ENCODE data around the gene COG4.

Gene COG4

DNA sequence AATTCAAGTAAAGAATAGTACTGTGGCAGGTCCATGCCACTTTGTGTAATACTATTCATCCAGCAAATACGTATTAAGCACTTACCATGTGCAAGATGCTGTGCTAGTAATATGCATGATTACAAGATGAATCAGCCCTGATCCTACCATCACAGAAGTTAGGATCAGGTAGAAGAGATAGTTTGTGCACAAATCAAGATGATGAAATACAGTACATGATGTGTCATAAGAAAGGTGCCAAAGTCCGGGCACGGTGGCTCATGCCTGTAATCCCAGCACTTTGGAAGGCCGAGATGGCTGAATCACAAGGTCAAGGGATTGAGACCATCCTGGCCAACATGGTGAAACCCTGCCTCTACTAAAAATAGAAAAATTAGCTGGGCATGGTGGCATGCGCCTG, 10.9 kb downstream of the COG4 start:
- Histone ChIP-seq H3K4me2 (ENCODE audit: low read depth, low read length) (no peak overlapping the region), H2AFZ (ENCODE audit: low read length) (no peak overlapping the region), H3K79me2 (ENCODE audit: low read length) (no peaks in the 10 kb centered on the region), H3K4me1 (ENCODE audit: low read length) (no peaks in the 10 kb centered on the region), H3K27ac (ENCODE audit: low read length) (no peak overlapping the region), H3K9ac (ENCODE audit: low read length) (no peak overlapping the region), H3K36me3 (replicated peaks; ENCODE audit: insufficient read depth, low read length) (peaks cover 4% of the 10 kb centered on the region), H3K9me3 (replicated peaks; ENCODE audit: insufficient read depth, low read length) (no peaks in the 10 kb centered on the region), H3K27me3 (replicated peaks; ENCODE audit: insufficient read depth, low read length) (no peaks in the 10 kb centered on the region), H3K4me3 (ENCODE audit: low read length) (no peak overlapping the region), H3K9me2 (replicated peaks; ENCODE audit: insufficient read depth, low read length) (no peaks in the 10 kb centered on the region), H3F3A (ENCODE audit: insufficient read depth, low read length) (peaks cover 3% of the 10 kb centered on the region; the same call in 1 of the 2 replicates), H4K20me1 (ENCODE audit: insufficient read depth, low read length) (no peaks in the 10 kb centered on the region)
- no peak for TF ChIP-seq EZH2phosphoT487 (IDR thresholded peaks at IDR 0.05; ENCODE audit: low read length)
- TF ChIP-seq CTCF (IDR thresholded peaks at IDR 0.05; ENCODE audit: low read length) = no peak
- no peak for TF ChIP-seq EZH2 (optimal IDR thresholded peaks at IDR 0.05; ENCODE audit: low read depth, low read length)
- no peak for DNase-seq

DNA sequence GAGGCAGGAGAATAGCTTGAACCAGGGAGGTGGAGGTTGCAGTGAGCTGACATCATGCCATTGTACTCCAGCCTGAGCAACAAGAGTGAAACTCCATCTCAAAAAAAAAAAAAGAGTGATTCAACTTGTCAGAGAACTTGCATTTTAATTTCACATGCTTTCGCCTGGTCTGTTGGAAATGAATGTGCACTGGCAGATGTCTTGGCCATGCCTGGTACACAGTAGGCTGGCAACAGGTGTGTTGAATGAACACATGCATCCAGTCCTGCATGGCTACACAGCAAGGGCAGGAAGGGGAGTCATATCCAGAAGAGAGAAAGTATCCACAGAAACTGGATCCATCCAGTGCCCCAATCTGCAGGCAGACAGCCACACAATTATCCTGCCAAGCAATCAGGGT, 11.5 kb downstream of the COG4 start:
- H3K9me3 ChIP-seq (replicated peaks; ENCODE audit: insufficient read depth, low read length) = no peaks in the 10 kb centered on the region
- peaks cover 6% of the 10 kb centered on the region; the same call in 1 of the 2 replicates for H3F3A ChIP-seq (ENCODE audit: insufficient read depth, low read length)
- no peak for DNase-seq
- no peak overlapping the region for H3K4me3 ChIP-seq (ENCODE audit: low read length)
- no peak overlapping the region for H2AFZ ChIP-seq (ENCODE audit: low read length)
- no peak overlapping the region for H3K4me2 ChIP-seq (ENCODE audit: low read depth, low read length)
- H3K36me3 ChIP-seq (replicated peaks; ENCODE audit: insufficient read depth, low read length) = peaks cover 2% of the 10 kb centered on the region
- no peak for TF ChIP-seq CTCF (IDR thresholded peaks at IDR 0.05; ENCODE audit: low read length)
- TF ChIP-seq EZH2phosphoT487 (IDR thresholded peaks at IDR 0.05; ENCODE audit: low read length) = no peak
- no peak for TF ChIP-seq EZH2 (optimal IDR thresholded peaks at IDR 0.05; ENCODE audit: low read depth, low read length)
- H3K27me3 ChIP-seq (replicated peaks; ENCODE audit: insufficient read depth, low read length) = no peaks in the 10 kb centered on the region
- H3K79me2 ChIP-seq (ENCODE audit: low read length) = no peaks in the 10 kb centered on the region
- H4K20me1 ChIP-seq (ENCODE audit: insufficient read depth, low read length) = no peaks in the 10 kb centered on the region
- H3K27ac ChIP-seq (ENCODE audit: low read length) = no peak overlapping the region
- H3K9me2 ChIP-seq (replicated peaks; ENCODE audit: insufficient read depth, low read length) = no peaks in the 10 kb centered on the region
- H3K4me1 ChIP-seq (ENCODE audit: low read length) = no peaks in the 10 kb centered on the region
- no peak overlapping the region for H3K9ac ChIP-seq (ENCODE audit: low read length)

DNA sequence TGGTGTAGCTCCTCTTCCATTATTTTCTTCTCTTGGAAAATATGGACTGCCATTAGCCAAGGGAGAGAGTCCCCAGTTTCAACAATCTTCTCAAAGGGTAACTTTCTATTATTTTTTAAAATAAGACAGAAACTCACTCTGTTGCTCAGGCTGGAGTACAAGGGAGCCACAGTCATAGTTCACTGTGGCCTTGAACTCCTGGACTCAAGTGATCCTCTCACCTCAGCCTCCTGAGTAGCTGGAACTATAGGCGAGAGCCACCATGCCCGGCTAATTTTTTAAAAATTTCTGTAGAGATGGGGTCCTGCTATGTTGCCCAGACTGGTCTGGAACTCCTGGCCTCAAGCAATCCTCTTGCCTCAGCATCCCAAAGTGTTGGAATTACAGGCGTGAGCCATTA, 13.1 kb downstream of the COG4 start:
- Histone ChIP-seq H3K79me2 (ENCODE audit: low read length) (no peaks in the 10 kb centered on the region), H3K9me2 (replicated peaks; ENCODE audit: insufficient read depth, low read length) (no peaks in the 10 kb centered on the region), H4K20me1 (ENCODE audit: insufficient read depth, low read length) (no peaks in the 10 kb centered on the region), H3F3A (ENCODE audit: insufficient read depth, low read length) (peaks cover 6% of the 10 kb centered on the region; the same call in 1 of the 2 replicates), H2AFZ (ENCODE audit: low read length) (no peak overlapping the region), H3K36me3 (replicated peaks; ENCODE audit: insufficient read depth, low read length) (peaks cover 2% of the 10 kb centered on the region), H3K27ac (ENCODE audit: low read length) (no peak overlapping the region), H3K4me3 (ENCODE audit: low read length) (no peak overlapping the region), H3K27me3 (replicated peaks; ENCODE audit: insufficient read depth, low read length) (no peaks in the 10 kb centered on the region), H3K9ac (ENCODE audit: low read length) (no peak overlapping the region), H3K9me3 (replicated peaks; ENCODE audit: insufficient read depth, low read length) (no peaks in the 10 kb centered on the region), H3K4me2 (ENCODE audit: low read depth, low read length) (no peak overlapping the region), H3K4me1 (ENCODE audit: low read length) (no peaks in the 10 kb centered on the region)
- TF ChIP-seq EZH2 (optimal IDR thresholded peaks at IDR 0.05; ENCODE audit: low read depth, low read length) = no peak
- no peak for DNase-seq

DNA sequence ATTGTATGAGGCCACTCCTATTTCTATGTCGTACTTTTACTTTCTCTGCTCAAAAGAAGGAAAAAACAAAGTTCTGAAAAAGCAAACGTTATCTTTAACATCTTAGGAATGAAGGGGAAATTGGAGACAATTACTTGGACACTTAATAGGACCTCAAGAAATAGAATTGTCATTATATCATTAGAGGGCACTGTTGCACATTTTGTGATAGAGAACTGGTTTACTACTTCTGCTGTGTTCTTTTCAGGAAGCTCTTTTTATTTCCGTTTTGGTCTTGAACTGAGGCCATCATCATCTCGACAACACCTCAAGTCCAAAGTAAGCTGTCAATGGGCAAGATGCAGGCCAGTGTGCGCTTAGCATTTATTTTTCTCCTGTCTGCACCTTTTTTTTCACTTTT, 14.6 kb downstream of the COG4 start:
- peak; percentile 42 for DNase-seq
- Histone ChIP-seq H3K36me3 (replicated peaks; ENCODE audit: insufficient read depth, low read length) (no peaks in the 10 kb centered on the region; the same call in none of the 2 replicates), H3K9me2 (replicated peaks; ENCODE audit: insufficient read depth, low read length) (no peaks in the 10 kb centered on the region), H4K20me1 (ENCODE audit: insufficient read depth, low read length) (no peaks in the 10 kb centered on the region), H3K79me2 (ENCODE audit: low read length) (no peaks in the 10 kb centered on the region), H3K4me2 (ENCODE audit: low read depth, low read length) (no peak overlapping the region), H3K27ac (ENCODE audit: low read length) (no peak overlapping the region), H3K4me3 (ENCODE audit: low read length) (no peak overlapping the region), H3K4me1 (ENCODE audit: low read length) (no peaks in the 10 kb centered on the region), H2AFZ (ENCODE audit: low read length) (no peak overlapping the region), H3F3A (ENCODE audit: insufficient read depth, low read length) (peaks cover 6% of the 10 kb centered on the region; the same call in 1 of the 2 replicates), H3K9ac (ENCODE audit: low read length) (no peak overlapping the region), H3K9me3 (replicated peaks; ENCODE audit: insufficient read depth, low read length) (no peaks in the 10 kb centered on the region), H3K27me3 (replicated peaks; ENCODE audit: insufficient read depth, low read length) (no peaks in the 10 kb centered on the region)
- TF ChIP-seq EZH2phosphoT487 (IDR thresholded peaks at IDR 0.05; ENCODE audit: low read length) (no peak), CTCF (IDR thresholded peaks at IDR 0.05; ENCODE audit: low read length) (peak; percentile 33; the same call in 1 of the 2 replicates)
